Motor neuron (in vitro differentiated cells): ENCODE results near the gene CNTN1. TPM values are rescaled to one million over a fixed set of nuclear protein-coding genes. Genes with fewer than 3 reads are reported as not detected.

Source experiments
- ATAC-seq, 8 experiments: fragments of 200-7000 bp; cut with Tn5 transposase; replicated peaks in 6 of 8; 2 replicates each; pipeline ENCODE4 v1.8.0; 2021; ENCODE audit warnings: mild to moderate bottlenecking in 8 of 8, moderate library complexity in 8 of 8
- H3K27ac ChIP-seq, 2 donors: fragments of 250-450 bp; sonication (Bioruptor Pico); 2 replicates each; pipeline ENCODE4 v1.9.0; 2021; ENCODE audit warnings: antibody characterized with exemption in 2 of 2, mild to moderate bottlenecking in 2 of 2, moderate library complexity in 1 of 2
- H3K4me1 ChIP-seq, 2 donors: fragments of 250-450 bp; sonication (Bioruptor Pico); replicated peaks in 1 of 2; 2 replicates each; pipeline ENCODE4 v1.6.1; 2021; ENCODE audit warnings: antibody characterized with exemption in 2 of 2, mild to moderate bottlenecking in 2 of 2, moderate library complexity in 1 of 2
- H3K4me3 ChIP-seq, 5 donors: fragments of 250-450 bp; sonication (Bioruptor Pico); 2 replicates each; pipeline ENCODE4 v1.9.0; 2021; ENCODE audit warnings: antibody characterized with exemption in 5 of 5, mild to moderate bottlenecking in 5 of 5, moderate library complexity in 4 of 5
- WGBS, 10 experiments: fragments of 450-650 bp; shearing (Covaris generic); methylation state at CpG; one replicate each; pipeline ENCODE4 v1.0.0; 2022; 5-methylcytosine and 5-hydroxymethylcytosine counted together
- in situ Hi-C, 9 experiments: fragments of 400-800 bp; cut with MboI; loops; one replicate each; pipeline ENCODE4 v1.15.0; 2021; ENCODE audit warnings: low sequenced_read_pairs in 9 of 9, low pct_unique_long_range_greater_than_20kb in 2 of 9; ENCODE audit not compliant: unreplicated experiment in 9 of 9
- total RNA-seq, 8 experiments: library from RNA; unstranded; fragments of 300-600 nt; gene quantifications; 2 replicates each; pipeline versions ENCODE4 v1.2.3 to v1.2.4, GENCODE V29; 2022

CNTN1 gene
- total RNA-seq, 8 experiments from 2014 or later, result 0.05 to 163 (median 31.3) TPM

- in situ Hi-C loops, result loop anchor here in 4 of 9 experiments (10.0 to 25.0 kb wide), 4 partner anchors 103 to 303 kb away; no protein-coding TSS in a partner anchor
- H3K4me3 ChIP-seq, result no peak overlapping the region
- H3K27ac ChIP-seq, result no peak overlapping the region
- 10 to 100% (median 83%) methylated on average over 1 to 2 of the region's 2 CpGs for WGBS, 10 experiments
- H3K4me1 ChIP-seq, result peaks cover 0 to 8% of the 10 kb centered on the region in 2 donors
- no peak for ATAC-seq
Measured at GRCh38 chr12:40915172-40915571, 222.9 kb downstream of the CNTN1 start.

- Histone ChIP-seq H3K4me1 (peaks cover 0 to 8% of the 10 kb centered on the region in 2 donors), H3K27ac (no peak overlapping the region), H3K4me3 (no peak overlapping the region)
- in situ Hi-C loops, result loop anchor here in 4 of 9 experiments (10.0 to 25.0 kb wide), 4 partner anchors 105 to 305 kb away; no protein-coding TSS in a partner anchor
- ATAC-seq, result peak in 1 of 8 experiments; percentile 7
- WGBS, 10 experiments, result 0 to 83% (median 65%) methylated on average over 2 to 6 of the region's 6 CpGs
Measured at GRCh38 chr12:40917561-40917960, 225.3 kb downstream of the CNTN1 start.

GRCh38 chr12:40921563-40922163 is 229.4 kb downstream of the CNTN1 start:
- Histone ChIP-seq H3K4me3 (no peak overlapping the region), H3K27ac (no peak overlapping the region), H3K4me1 (no peaks in the 10 kb centered on the region)
- ATAC-seq, result no peak
- 0 to 63% (median 19%) methylated on average over 1 to 2 of the region's 2 CpGs for WGBS, 10 experiments
- in situ Hi-C loops, result loop anchor here in 5 of 9 experiments (10.0 to 25.0 kb wide), 5 partner anchors 109 to 587 kb away; no protein-coding TSS in a partner anchor

- Histone ChIP-seq H3K4me1 (no peaks in the 10 kb centered on the region), H3K4me3 (no peak overlapping the region), H3K27ac (no peak overlapping the region)
- WGBS, 10 experiments, result 80 to 100% (median 100%) methylated on average over 1 of the region's 1 CpG; no CpG with 5 or more reads in 5 of the 10 experiments
- in situ Hi-C loops, result loop anchor here in 2 of 9 experiments (25.0 kb wide), 2 partner anchors 326 to 601 kb away; no protein-coding TSS in a partner anchor
- no peak for ATAC-seq
Measured at GRCh38 chr12:40937891-40938290, 245.7 kb downstream of the CNTN1 start.

GRCh38 chr12:40942326-40942725 is 250.1 kb downstream of the CNTN1 start:
- peak in 3 of 8 experiments; percentile 16 to 88 (median 41) for ATAC-seq
- Histone ChIP-seq H3K4me1 (no peaks in the 10 kb centered on the region), H3K27ac (no peak overlapping the region), H3K4me3 (no peak overlapping the region)
- in situ Hi-C loops, result loop anchor here in 2 of 9 experiments (25.0 kb wide), 2 partner anchors 330 to 605 kb away; no protein-coding TSS in a partner anchor
- 29 to 88% (median 60%) methylated on average over 2 of the region's 2 CpGs; no CpG with 5 or more reads in 4 of the 10 experiments for WGBS, 10 experiments

GRCh38 chr12:40945772-40946171 is 253.5 kb downstream of the CNTN1 start:
- Histone ChIP-seq H3K4me3 (no peak overlapping the region), H3K27ac (no peak overlapping the region), H3K4me1 (no peaks in the 10 kb centered on the region)
- no peak for ATAC-seq
- WGBS, 10 experiments, result 0 to 100% (median 71%) methylated on average over 1 to 2 of the region's 2 CpGs
- in situ Hi-C loops, result loop anchor here in 2 of 9 experiments (25.0 kb wide), 2 partner anchors 333 to 608 kb away; no protein-coding TSS in a partner anchor

GRCh38 chr12:40946612-40947194 is 254.5 kb downstream of the CNTN1 start:
- in situ Hi-C loops, result loop anchor here in 2 of 9 experiments (25.0 kb wide), 2 partner anchors 334 to 609 kb away; no protein-coding TSS in a partner anchor
- H3K27ac ChIP-seq, result no peak overlapping the region
- 0 to 33% (median 0%) methylated on average over 1 of the region's 1 CpG; no CpG with 5 or more reads in 1 of the 10 experiments for WGBS, 10 experiments
- ATAC-seq, result no peak
- no peak overlapping the region for H3K4me3 ChIP-seq
- H3K4me1 ChIP-seq, result no peaks in the 10 kb centered on the region

GRCh38 chr12:40947797-40948196 is 255.6 kb downstream of the CNTN1 start:
- 0 to 82% (median 58%) methylated on average over 1 to 2 of the region's 2 CpGs for WGBS, 10 experiments
- Histone ChIP-seq H3K4me3 (no peak overlapping the region), H3K4me1 (no peaks in the 10 kb centered on the region), H3K27ac (no peak overlapping the region)
- in situ Hi-C loops, result loop anchor here in 2 of 9 experiments (25.0 kb wide), 2 partner anchors 335 to 610 kb away; no protein-coding TSS in a partner anchor
- no peak for ATAC-seq

- 6 to 100% (median 80%) methylated on average over 1 to 2 of the region's 2 CpGs; no CpG with 5 or more reads in 1 of the 10 experiments for WGBS, 10 experiments
- Histone ChIP-seq H3K4me3 (no peak overlapping the region), H3K27ac (no peak overlapping the region), H3K4me1 (no peaks in the 10 kb centered on the region)
- peak in 1 of 8 experiments; percentile 38 for ATAC-seq
- in situ Hi-C loops, result no loop called here
Measured at GRCh38 chr12:40953076-40953475, 260.8 kb downstream of the CNTN1 start.

GRCh38 chr12:40957417-40957816 is 265.2 kb downstream of the CNTN1 start:
- no peak overlapping the region for H3K27ac ChIP-seq
- no peaks in the 10 kb centered on the region for H3K4me1 ChIP-seq
- in situ Hi-C loops, result no loop called here
- H3K4me3 ChIP-seq, result no peak overlapping the region
- ATAC-seq, result no peak
- WGBS, 10 experiments, result 71 to 100% (median 94%) methylated on average over 1 of the region's 1 CpG; no CpG with 5 or more reads in 6 of the 10 experiments

- Histone ChIP-seq H3K4me1 (no peaks in the 10 kb centered on the region), H3K4me3 (no peak overlapping the region), H3K27ac (no peak overlapping the region)
- in situ Hi-C loops, result no loop called here
- WGBS, 10 experiments, result 8 to 100% (median 94%) methylated on average over 1 to 2 of the region's 2 CpGs; no CpG with 5 or more reads in 1 of the 10 experiments
- peak in 3 of 8 experiments; percentile 52 to 89 (median 73) for ATAC-seq
Measured at GRCh38 chr12:40959041-40959440, 266.8 kb downstream of the CNTN1 start.

- 33 to 100% (median 83%) methylated on average over 1 to 2 of the region's 2 CpGs; no CpG with 5 or more reads in 1 of the 10 experiments for WGBS, 10 experiments
- ATAC-seq, result no peak
- Histone ChIP-seq H3K4me3 (no peak overlapping the region), H3K4me1 (no peaks in the 10 kb centered on the region), H3K27ac (no peak overlapping the region)
- in situ Hi-C loops, result no loop called here
Measured at GRCh38 chr12:40963751-40964150, 271.5 kb downstream of the CNTN1 start.

GRCh38 chr12:40969796-40970195 is 277.6 kb downstream of the CNTN1 start:
- Histone ChIP-seq H3K4me3 (no peak overlapping the region), H3K27ac (no peak overlapping the region), H3K4me1 (no peaks in the 10 kb centered on the region)
- in situ Hi-C loops, result no loop called here
- WGBS, 10 experiments, result 33 to 94% (median 82%) methylated on average over 2 to 4 of the region's 6 CpGs; no CpG with 5 or more reads in 2 of the 10 experiments
- no peak for ATAC-seq
